HAP-1 (cell line): Measurements from ENCODE around the gene CPAMD8.

Source experiments
- DNase-seq, 2 experiments: peaks; one replicate each; pipeline ENCODE4 v3.0.0-alpha.2; 2016 to 2020; ENCODE audit warnings: low spot score in 2 of 2
- H3K27me3 ChIP-seq: fragments of 250-450 bp; sonication (Bioruptor Pico); 2 replicates; pipeline ENCODE4 v1.5.1; 2020; ENCODE audit warnings: low read depth, mild to moderate bottlenecking, moderate library complexity
- H3K36me3 ChIP-seq: fragments of 250-450 bp; sonication (Bioruptor Pico); replicated peaks from 2 replicates; pipeline ENCODE4 v1.5.1; 2020; ENCODE audit warnings: mild to moderate bottlenecking
- H3K4me1 ChIP-seq: fragments of 250-450 bp; sonication (Bioruptor Pico); 2 replicates; pipeline ENCODE4 v1.5.1; 2020; ENCODE audit warnings: mild to moderate bottlenecking
- H3K4me3 ChIP-seq: fragments of 250-450 bp; sonication (Bioruptor Pico); 2 replicates; pipeline ENCODE4 v1.5.1; 2020; ENCODE audit warnings: mild to moderate bottlenecking, moderate library complexity
- H3K9me3 ChIP-seq: fragments of 250-450 bp; sonication (Bioruptor Pico); 2 replicates; pipeline ENCODE4 v1.5.1; 2020; ENCODE audit warnings: mild to moderate bottlenecking, moderate library complexity
- in situ Hi-C: fragments of 300-500 bp; cut with MboI; formaldehyde crosslinking; loops from 3 replicates; pipeline ENCODE4 v1.14.3; 2020; ENCODE audit warnings: low sequenced_read_pairs, inconsistent platforms, mixed read lengths

CPAMD8 gene

DNA sequence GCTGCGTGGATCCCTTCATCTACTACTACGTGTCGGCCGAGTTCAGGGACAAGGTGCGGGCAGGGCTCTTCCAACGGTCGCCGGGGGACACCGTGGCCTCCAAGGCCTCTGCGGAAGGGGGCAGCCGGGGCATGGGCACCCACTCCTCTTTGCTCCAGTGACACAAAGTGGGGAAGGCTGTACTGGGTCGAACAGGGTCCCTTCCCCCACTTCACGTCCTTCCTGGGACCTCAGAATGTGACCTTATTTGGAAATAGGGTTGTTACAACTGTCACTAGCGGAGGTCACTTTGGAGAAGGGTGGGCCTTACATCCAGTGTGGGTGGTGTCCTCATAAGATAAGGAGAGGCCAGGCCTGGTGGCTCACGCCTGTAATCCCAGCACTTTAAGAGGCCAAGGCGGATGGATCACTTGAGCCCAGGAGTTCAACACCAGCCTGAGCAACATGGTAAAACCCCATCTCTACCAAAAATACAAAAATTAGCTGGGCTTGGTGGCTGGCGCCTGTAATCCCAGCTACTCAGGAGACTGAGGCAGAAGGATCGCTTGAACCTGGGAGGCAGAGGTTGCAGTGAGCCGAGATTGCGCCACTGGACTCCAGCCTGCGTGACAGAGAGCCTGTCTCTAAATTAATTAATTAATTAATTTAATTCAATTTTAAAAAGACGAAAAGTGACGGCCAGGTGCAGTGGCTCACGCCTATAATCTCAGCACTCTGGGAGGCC is 136.0 kb downstream of the CPAMD8 start:
- Histone ChIP-seq H3K4me3 (no peak overlapping the region), H3K27me3 (no peaks in the 10 kb centered on the region), H3K4me1 (no peaks in the 10 kb centered on the region), H3K36me3 (no peaks in the 10 kb centered on the region), H3K9me3 (no peaks in the 10 kb centered on the region)
- no peak for DNase-seq
- in situ Hi-C loops: no loop called here

DNA sequence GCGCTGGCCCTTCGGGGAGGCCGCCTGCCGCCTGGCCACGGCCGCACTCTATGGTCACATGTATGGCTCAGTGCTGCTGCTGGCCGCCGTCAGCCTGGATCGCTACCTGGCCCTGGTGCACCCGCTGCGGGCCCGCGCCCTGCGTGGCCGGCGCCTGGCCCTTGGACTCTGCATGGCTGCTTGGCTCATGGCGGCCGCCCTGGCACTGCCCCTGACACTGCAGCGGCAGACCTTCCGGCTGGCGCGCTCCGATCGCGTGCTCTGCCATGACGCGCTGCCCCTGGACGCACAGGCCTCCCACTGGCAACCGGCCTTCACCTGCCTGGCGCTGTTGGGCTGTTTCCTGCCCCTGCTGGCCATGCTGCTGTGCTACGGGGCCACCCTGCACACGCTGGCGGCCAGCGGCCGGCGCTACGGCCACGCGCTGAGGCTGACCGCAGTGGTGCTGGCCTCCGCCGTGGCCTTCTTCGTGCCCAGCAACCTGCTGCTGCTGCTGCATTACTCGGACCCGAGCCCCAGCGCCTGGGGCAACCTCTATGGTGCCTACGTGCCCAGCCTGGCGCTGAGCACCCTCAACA is 136.6 kb downstream of the CPAMD8 start:
- H3K4me3 ChIP-seq: no peak overlapping the region
- no peaks in the 10 kb centered on the region for H3K4me1 ChIP-seq
- H3K27me3 ChIP-seq: no peaks in the 10 kb centered on the region
- no peaks in the 10 kb centered on the region for H3K9me3 ChIP-seq
- in situ Hi-C loops: no loop called here
- no peak for DNase-seq
- H3K36me3 ChIP-seq: no peaks in the 10 kb centered on the region

DNA sequence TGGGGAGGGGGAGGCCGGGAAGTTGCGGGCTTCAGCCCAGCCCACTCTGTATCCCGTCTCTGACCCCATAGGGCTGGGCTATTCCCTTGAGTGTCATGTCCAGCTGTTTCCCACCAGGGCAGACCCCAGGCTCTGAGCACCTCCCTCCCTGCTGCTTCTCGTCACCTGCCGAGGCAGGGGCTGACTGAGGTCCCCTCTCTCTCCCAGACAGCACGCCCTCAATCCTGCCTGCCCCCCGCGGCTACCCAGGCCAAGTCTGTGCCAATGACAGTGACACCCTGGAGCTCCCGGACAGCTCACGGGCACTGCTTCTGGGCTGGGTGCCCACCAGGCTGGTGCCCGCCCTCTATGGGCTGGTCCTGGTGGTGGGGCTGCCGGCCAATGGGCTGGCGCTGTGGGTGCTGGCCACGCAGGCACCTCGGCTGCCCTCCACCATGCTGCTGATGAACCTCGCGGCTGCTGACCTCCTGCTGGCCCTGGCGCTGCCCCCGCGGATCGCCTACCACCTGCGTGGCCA is 137.2 kb downstream of the CPAMD8 start:
- H3K9me3 ChIP-seq: no peaks in the 10 kb centered on the region
- no peaks in the 10 kb centered on the region for H3K27me3 ChIP-seq
- DNase-seq: no peak
- in situ Hi-C loops: no loop called here
- H3K4me1 ChIP-seq: no peaks in the 10 kb centered on the region
- no peak overlapping the region for H3K4me3 ChIP-seq
- H3K36me3 ChIP-seq: no peaks in the 10 kb centered on the region

DNA sequence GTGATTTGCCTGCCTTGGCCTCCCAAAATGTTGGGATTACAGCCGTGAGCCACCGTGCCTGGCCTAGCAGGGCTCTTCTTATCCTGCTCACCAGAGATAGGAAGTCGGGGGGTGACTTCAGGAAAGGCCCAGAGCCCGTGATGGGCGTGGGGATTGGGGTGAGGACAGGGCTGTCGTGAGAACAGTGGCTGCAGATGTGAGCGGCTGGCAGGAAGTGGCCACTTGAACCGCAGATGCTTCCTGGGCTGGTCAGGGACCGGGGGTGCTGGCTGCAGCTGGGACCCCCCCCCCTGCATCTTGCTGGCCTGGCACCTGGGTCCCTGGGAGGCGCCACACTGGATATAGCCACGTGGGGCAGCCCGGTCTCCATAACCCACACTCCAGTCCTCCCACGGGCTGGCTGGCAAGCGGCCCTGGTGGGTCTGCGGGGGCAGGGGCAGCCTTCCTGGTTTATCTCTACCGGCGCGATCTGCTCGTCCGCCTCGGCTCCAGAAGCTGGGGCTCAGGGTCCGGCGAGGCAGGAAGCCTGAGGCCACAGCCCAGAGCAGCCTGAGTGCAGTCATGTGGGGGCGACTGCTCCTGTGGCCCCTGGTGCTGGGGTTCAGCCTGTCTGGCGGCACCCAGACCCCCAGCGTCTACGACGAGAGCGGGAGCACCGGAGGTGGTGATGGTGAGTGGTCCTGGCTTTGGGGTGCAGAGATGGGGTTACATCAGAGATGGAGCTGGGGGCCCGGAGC is 137.8 kb downstream of the CPAMD8 start, which contains the start of gene F2RL3:
F2RL3 (plus strand) TSS at position 371 of the 737 bp plus-strand sequence; CDS start at position 562, 191 bp downstream.
- DNase-seq: no peak
- Histone ChIP-seq H3K27me3 (no peaks in the 10 kb centered on the region), H3K36me3 (no peaks in the 10 kb centered on the region), H3K4me1 (no peaks in the 10 kb centered on the region), H3K9me3 (no peaks in the 10 kb centered on the region), H3K4me3 (no peak within 1 kb of the TSS)
- in situ Hi-C loops: no loop called here

GRCh38 chr19:16887353-16888265 is 139.0 kb downstream of the CPAMD8 start:
- Histone ChIP-seq H3K36me3 (no peaks in the 10 kb centered on the region), H3K9me3 (peaks cover 3% of the 10 kb centered on the region; the same call in 1 of the 2 replicates), H3K4me1 (no peaks in the 10 kb centered on the region), H3K4me3 (no peak overlapping the region), H3K27me3 (no peaks in the 10 kb centered on the region)
- in situ Hi-C loops: no loop called here
- DNase-seq: no peak

DNA sequence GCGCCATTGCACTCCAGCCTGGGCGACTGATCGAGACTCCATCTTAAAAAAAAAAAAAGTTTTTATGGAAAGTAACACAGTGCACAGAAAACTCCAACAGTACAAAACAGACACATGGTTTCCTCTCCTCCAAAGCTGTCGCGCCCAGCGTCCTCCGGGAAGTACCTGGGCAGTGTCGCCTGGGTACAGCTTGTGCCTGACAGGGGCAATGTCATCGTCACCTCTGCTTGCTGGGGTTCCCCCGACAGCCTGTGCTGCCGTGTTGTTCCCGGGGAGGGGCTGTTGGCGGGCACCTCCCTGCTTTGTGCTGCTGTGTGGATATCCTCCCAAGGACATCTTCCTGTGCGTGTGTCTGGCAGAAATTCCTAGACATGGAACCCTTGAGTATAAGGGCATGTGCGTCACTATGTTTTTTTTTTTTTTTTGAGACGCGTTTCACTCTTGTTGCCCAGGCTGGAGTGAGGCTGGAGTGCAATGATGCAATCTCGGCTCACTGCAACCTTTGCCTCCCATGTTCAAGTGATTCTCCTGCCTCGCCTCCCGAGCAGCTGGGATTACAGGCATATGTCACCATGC is 140.2 kb downstream of the CPAMD8 start:
- no peaks in the 10 kb centered on the region for H3K4me1 ChIP-seq
- no peak overlapping the region for H3K4me3 ChIP-seq
- H3K36me3 ChIP-seq: no peaks in the 10 kb centered on the region
- peaks cover 5% of the 10 kb centered on the region for H3K9me3 ChIP-seq
- DNase-seq: no peak
- in situ Hi-C loops: no loop called here
- no peaks in the 10 kb centered on the region for H3K27me3 ChIP-seq

GRCh38 chr19:16885166-16885565 is 141.4 kb downstream of the CPAMD8 start:
- H3K9me3 ChIP-seq: peaks cover 5% of the 10 kb centered on the region
- H3K4me1 ChIP-seq: no peaks in the 10 kb centered on the region
- H3K27me3 ChIP-seq: no peaks in the 10 kb centered on the region
- H3K4me3 ChIP-seq: no peak overlapping the region
- in situ Hi-C loops: no loop called here
- no peak for DNase-seq
- H3K36me3 ChIP-seq: no peaks in the 10 kb centered on the region; the same call in 1 of the 2 replicates

DNA sequence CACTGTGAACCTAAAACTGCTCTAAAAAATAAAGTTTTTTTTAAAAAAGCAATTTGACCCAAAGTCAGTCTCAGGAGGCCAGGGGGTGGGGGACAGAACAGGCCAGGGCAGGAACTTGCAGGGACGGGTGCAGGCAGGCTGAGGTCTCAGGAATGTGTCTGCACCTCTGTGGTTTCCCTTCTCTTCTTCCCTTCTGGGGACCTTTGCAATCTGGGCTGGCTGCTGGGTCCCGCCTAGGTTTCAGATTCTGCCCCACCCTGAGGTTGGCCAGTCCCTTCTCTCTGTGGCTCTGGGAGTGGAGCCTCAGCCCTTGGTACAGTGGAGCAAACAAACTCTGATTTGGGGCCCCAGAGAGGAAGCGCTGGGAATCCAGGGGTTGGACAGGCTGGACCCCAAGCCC is 143.1 kb downstream of the CPAMD8 start:
- Histone ChIP-seq H3K9me3 (peaks cover 5% of the 10 kb centered on the region), H3K4me1 (no peaks in the 10 kb centered on the region), H3K27me3 (no peaks in the 10 kb centered on the region), H3K4me3 (no peak overlapping the region), H3K36me3 (peaks cover 12% of the 10 kb centered on the region)
- DNase-seq: no peak
- in situ Hi-C loops: no loop called here

DNA sequence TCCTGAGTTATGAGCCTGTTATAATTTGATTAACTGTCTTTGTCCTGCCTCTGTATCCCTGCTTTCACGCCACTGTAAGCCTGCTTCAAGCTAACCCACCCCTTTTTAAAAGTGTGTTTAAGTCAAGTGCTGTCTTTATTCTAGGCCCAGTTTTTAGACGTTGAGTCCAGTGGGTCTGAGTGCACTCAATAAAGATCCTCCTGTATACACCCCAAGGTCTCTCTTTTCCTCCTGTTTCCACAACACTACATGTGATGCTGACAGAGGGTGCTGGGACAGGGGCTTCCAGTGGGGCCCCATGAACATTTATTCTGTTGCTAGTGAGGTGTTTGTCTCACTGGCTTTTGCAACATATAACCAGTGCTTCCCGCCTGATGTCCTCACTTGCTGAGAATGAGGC is 144.5 kb downstream of the CPAMD8 start:
- no peak overlapping the region for H3K4me3 ChIP-seq
- in situ Hi-C loops: no loop called here

GRCh38 chr19:16880884-16881554 is 145.6 kb downstream of the CPAMD8 start:
- no peak overlapping the region for H3K4me3 ChIP-seq
- in situ Hi-C loops: no loop called here
- no peak for DNase-seq
- H3K36me3 ChIP-seq: peaks cover 24% of the 10 kb centered on the region
- H3K9me3 ChIP-seq: peaks cover 5% of the 10 kb centered on the region
- no peaks in the 10 kb centered on the region for H3K4me1 ChIP-seq
- H3K27me3 ChIP-seq: no peaks in the 10 kb centered on the region

More for the DNA sequence above, 144.5 kb downstream of the CPAMD8 start:
- H3K27me3 ChIP-seq: no peaks in the 10 kb centered on the region
- no peaks in the 10 kb centered on the region for H3K4me1 ChIP-seq
- H3K9me3 ChIP-seq: peaks cover 5% of the 10 kb centered on the region
- no peak for DNase-seq
- H3K36me3 ChIP-seq: peaks cover 19% of the 10 kb centered on the region

DNA sequence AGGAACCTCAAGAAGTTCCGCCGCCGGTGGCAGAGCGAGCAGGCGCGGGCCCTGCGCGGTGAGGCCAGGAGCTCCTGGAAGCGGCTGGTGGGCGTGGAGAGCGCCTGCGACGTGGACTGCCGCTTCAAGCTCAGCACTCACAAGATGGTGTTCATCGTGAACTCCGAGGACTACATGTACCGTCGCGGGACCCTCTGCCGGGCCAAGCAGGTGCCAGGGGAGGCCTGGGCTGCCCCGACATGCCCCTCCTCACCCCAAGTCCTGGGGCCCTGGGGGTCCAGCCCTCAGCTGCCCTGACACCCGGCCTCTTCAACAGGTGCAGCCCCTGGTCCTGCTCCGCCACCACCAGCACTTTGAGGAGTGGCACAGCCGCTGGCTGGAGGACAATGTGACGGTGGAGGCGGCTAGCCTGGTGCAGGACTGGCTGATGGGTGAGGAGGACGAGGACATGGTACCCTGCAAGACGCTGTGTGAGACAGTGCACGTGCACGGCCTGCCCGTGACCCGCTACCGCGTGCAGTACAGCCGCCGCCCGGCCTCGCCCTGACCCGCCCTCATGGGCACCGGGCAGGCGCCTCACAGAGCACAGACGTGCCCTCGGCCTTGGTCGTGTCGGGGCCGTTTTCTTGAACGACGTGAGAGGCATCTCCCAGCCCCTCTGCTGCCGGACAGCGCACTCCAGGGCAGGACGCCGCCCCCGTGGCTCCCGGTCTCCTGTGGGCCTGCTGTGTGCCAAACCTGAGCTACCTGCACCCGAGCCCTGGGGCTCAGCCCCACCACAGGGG is 148.2 kb downstream of the CPAMD8 start:
- H3K4me1 ChIP-seq: no peaks in the 10 kb centered on the region
- H3K36me3 ChIP-seq: peaks cover 24% of the 10 kb centered on the region
- in situ Hi-C loops: no loop called here

DNA sequence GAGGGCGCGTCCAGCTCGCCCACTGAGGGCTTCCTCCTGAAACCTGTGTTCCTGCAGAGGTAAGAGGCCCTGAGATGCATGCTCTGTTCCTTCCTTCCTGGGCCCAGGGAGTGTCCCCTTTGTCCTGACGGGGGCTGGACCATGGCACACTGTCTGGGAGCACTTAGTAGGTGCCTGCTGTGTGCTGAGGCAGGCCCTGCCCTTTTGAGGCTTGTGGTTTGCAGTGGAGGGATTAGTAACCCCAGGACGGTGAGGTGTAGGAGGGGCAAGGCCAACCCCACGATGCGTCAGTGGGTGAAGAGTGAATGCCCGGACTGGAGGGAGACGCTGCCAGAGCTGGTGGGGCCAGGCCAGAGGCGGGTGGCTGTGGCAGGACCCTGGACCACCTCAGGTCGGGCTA is 149.0 kb downstream of the CPAMD8 start:
- no peak for DNase-seq
- Histone ChIP-seq H3K36me3 (peaks cover 30% of the 10 kb centered on the region), H3K27me3 (no peaks in the 10 kb centered on the region), H3K9me3 (peaks cover 3% of the 10 kb centered on the region), H3K4me1 (no peaks in the 10 kb centered on the region), H3K4me3 (no peak overlapping the region)
- in situ Hi-C loops: no loop called here

More for the DNA sequence above, 148.2 kb downstream of the CPAMD8 start:
- Histone ChIP-seq H3K9me3 (peaks cover 5% of the 10 kb centered on the region), H3K27me3 (no peaks in the 10 kb centered on the region), H3K4me3 (no peak overlapping the region)
- no peak for DNase-seq
